Measurements from ENCODE around the gene DAAM2.

DNA sequence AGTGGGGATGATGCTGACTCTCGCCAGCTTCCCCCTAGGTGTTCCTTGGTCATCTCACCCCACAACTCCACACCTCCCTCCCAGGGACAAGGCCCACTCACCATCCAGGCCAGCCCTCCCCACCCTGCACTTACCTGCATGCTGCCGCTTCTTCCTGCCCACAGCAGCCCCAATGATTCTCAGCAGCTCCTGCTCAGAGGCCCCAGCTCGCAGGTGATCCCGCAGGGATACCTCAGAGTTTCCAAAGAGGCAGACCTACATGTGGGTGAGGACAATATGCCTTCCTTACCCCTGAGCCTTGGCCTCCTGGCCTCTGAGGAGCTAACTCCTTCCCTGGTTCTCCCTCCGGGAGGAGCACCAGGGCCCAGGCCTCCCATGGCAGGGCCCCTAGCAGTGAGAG is 117.5 kb downstream of the DAAM2 start:
- TF ChIP-seq, protein P1, sequence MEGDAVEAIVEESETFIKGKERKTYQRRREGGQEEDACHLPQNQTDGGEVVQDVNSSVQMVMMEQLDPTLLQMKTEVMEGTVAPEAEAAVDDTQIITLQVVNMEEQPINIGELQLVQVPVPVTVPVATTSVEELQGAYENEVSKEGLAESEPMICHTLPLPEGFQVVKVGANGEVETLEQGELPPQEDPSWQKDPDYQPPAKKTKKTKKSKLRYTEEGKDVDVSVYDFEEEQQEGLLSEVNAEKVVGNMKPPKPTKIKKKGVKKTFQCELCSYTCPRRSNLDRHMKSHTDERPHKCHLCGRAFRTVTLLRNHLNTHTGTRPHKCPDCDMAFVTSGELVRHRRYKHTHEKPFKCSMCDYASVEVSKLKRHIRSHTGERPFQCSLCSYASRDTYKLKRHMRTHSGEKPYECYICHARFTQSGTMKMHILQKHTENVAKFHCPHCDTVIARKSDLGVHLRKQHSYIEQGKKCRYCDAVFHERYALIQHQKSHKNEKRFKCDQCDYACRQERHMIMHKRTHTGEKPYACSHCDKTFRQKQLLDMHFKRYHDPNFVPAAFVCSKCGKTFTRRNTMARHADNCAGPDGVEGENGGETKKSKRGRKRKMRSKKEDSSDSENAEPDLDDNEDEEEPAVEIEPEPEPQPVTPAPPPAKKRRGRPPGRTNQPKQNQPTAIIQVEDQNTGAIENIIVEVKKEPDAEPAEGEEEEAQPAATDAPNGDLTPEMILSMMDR (IDR thresholded peaks at IDR 0.05; ENCODE audit: low read depth, low read length, missing input control), result no peak
- no peak for TF ChIP-seq YY1 (IDR thresholded peaks at IDR 0.05)
- TF ChIP-seq, protein P2, sequence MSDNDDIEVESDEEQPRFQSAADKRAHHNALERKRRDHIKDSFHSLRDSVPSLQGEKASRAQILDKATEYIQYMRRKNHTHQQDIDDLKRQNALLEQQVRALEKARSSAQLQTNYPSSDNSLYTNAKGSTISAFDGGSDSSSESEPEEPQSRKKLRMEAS (IDR thresholded peaks at IDR 0.05), result no peak

Measured in liver (tissue), 2 donors.